ENCODE data around the gene IL17RA.

Gene IL17RA

GRCh38 chr22:17083811-17084441 is 874 bp upstream of the IL17RA start:
- no peak for DNase-seq

- DNase-seq = no peak
Observed at GRCh38 chr22:17085277-17086181, 729 bp downstream of the IL17RA start.

- no peak for DNase-seq
Observed at GRCh38 chr22:17086296-17086695, 1.5 kb downstream of the IL17RA start.

GRCh38 chr22:17086788-17087497 is 2.1 kb downstream of the IL17RA start:
- DNase-seq = no peak

- peak; percentile 49 for DNase-seq
Observed at GRCh38 chr22:17087498-17088131, 2.8 kb downstream of the IL17RA start.

- no peak for DNase-seq
Observed at GRCh38 chr22:17090550-17090949, 5.8 kb downstream of the IL17RA start.

- DNase-seq = no peak
Observed at GRCh38 chr22:17091851-17092250, 7.1 kb downstream of the IL17RA start.

- no peak for DNase-seq
Observed at GRCh38 chr22:17093081-17093480, 8.3 kb downstream of the IL17RA start.

- DNase-seq = peak; percentile 7
Observed at GRCh38 chr22:17095538-17095937, 10.7 kb downstream of the IL17RA start.

- no peak for DNase-seq
Observed at GRCh38 chr22:17096071-17096470, 11.3 kb downstream of the IL17RA start.

GRCh38 chr22:17097062-17097461 is 12.3 kb downstream of the IL17RA start:
- no peak for DNase-seq

- no peak for DNase-seq
Observed at GRCh38 chr22:17097701-17098100, 12.9 kb downstream of the IL17RA start.

- DNase-seq = no peak
Observed at GRCh38 chr22:17098379-17098819, 13.6 kb downstream of the IL17RA start.

- no peak for DNase-seq
Observed at GRCh38 chr22:17100621-17101020, 15.8 kb downstream of the IL17RA start.

- DNase-seq = no peak
Observed at GRCh38 chr22:17101475-17102296, 16.9 kb downstream of the IL17RA start.

- DNase-seq = no peak
Observed at GRCh38 chr22:17102297-17102667, 17.5 kb downstream of the IL17RA start.

GRCh38 chr22:17103351-17103750 is 18.6 kb downstream of the IL17RA start:
- DNase-seq = no peak

- no peak for DNase-seq
Observed at GRCh38 chr22:17104336-17104935, 19.6 kb downstream of the IL17RA start.

- no peak for DNase-seq
Observed at GRCh38 chr22:17105143-17106129, 20.6 kb downstream of the IL17RA start.

- no peak for DNase-seq
Observed at GRCh38 chr22:17106161-17106784, 21.5 kb downstream of the IL17RA start.
